Smooth muscle cell (in vitro differentiated cells): ENCODE data around the gene IL18R1. TPM values are rescaled to one million over a fixed set of nuclear protein-coding genes. Genes with fewer than 3 reads are reported as not detected.

ENCODE experiments used
- DNase-seq: peaks from one replicate; lab custom pipeline; 2025; ENCODE audit not compliant: unreplicated experiment; lab: John Stamatoyannopoulos, UW
- H2AFZ ChIP-seq: fragments of 200-600 bp; sonication (generic); 2 replicates; pipeline ENCODE4 v1.6.0; 2016; ENCODE audit warnings: antibody characterized with exemption, low read depth, mild to moderate bottlenecking
- H3F3A ChIP-seq: fragments of 200-600 bp; sonication (generic); 2 replicates; pipeline ENCODE4 v1.6.0; 2017; ENCODE audit warnings: antibody characterized with exemption, low read depth
- H3K27ac ChIP-seq: fragments of 200-600 bp; sonication (generic); 2 replicates; pipeline ENCODE4 v1.5.1; 2016; ENCODE audit warnings: low read depth, mild to moderate bottlenecking
- H3K27me3 ChIP-seq: fragments of 200-600 bp; sonication (generic); 2 replicates; pipeline ENCODE4 v1.6.1; 2016; ENCODE audit warnings: low read depth, mild to moderate bottlenecking
- H3K36me3 ChIP-seq: fragments of 200-600 bp; sonication (generic); 2 replicates; pipeline ENCODE4 v1.5.1; 2016; ENCODE audit warnings: low read depth
- H3K4me1 ChIP-seq: fragments of 200-600 bp; sonication (generic); 2 replicates; pipeline ENCODE4 v1.5.1; 2016; ENCODE audit warnings: low read depth
- H3K4me2 ChIP-seq: fragments of 200-600 bp; sonication (generic); 2 replicates; pipeline ENCODE4 v1.6.0; 2016; ENCODE audit warnings: mild to moderate bottlenecking
- H3K4me3 ChIP-seq: fragments of 200-600 bp; sonication (generic); 2 replicates; pipeline ENCODE4 v1.5.1; 2016; ENCODE audit warnings: mild to moderate bottlenecking
- H3K79me2 ChIP-seq: fragments of 200-600 bp; sonication (generic); 2 replicates; pipeline ENCODE4 v1.6.0; 2016; ENCODE audit warnings: low read depth, mild to moderate bottlenecking
- H3K9ac ChIP-seq: fragments of 200-600 bp; sonication (generic); 2 replicates; pipeline ENCODE4 v1.6.0; 2016; ENCODE audit warnings: low read depth
- H3K9me3 ChIP-seq: fragments of 200-600 bp; sonication (generic); replicated peaks from 2 replicates; pipeline ENCODE4 v1.5.1; 2016; ENCODE audit warnings: low read depth
- H4K20me1 ChIP-seq: fragments of 200-600 bp; sonication (generic); 2 replicates; pipeline ENCODE4 v1.6.0; 2016; ENCODE audit warnings: low read depth
- CTCF ChIP-seq: fragments of 200-600 bp; sonication (generic); IDR thresholded peaks from 2 replicates; pipeline ENCODE4 v1.5.1; 2017; ENCODE audit warnings: borderline replicate concordance, mild to moderate bottlenecking, antibody characterized with exemption; ENCODE audit not compliant: insufficient read depth, poor library complexity, severe bottlenecking
- WGBS: methylation state at CpG from one replicate; pipeline ENCODE4 v1.1.7; 2016; ENCODE audit warnings: low lambda C conversion rate; 5-methylcytosine and 5-hydroxymethylcytosine counted together
- polyA plus RNA-seq: library from polyadenylated mRNA; unstranded; fragments of >200 nt; fragmentation: Nextera tagmentation; extraction: Ambion mirVana; gene quantifications from 2 replicates; pipeline ENCODE4 v1.2.1, GENCODE V29; 2016
- total RNA-seq: library from RNA; depleted of rRNA; stranded (reverse); fragments of >200 nt; gene quantifications from 2 replicates; pipeline ENCODE4 v1.2.3, GENCODE V29; 2014

IL18R1 gene
- total and polyA plus RNA-seq, 2 experiments from 2014 or later, result 2.2 to 2.5 TPM

- no peak overlapping the region for H3K4me2 ChIP-seq
- H4K20me1 ChIP-seq, result no peaks in the 10 kb centered on the region
- no peaks in the 10 kb centered on the region for H3K36me3 ChIP-seq
- no peak overlapping the region for H2AFZ ChIP-seq
- H3K4me1 ChIP-seq, result no peaks in the 10 kb centered on the region
- no peaks in the 10 kb centered on the region for H3K79me2 ChIP-seq
- peaks cover 57% of the 10 kb centered on the region for H3K27me3 ChIP-seq
- H3F3A ChIP-seq, result no peaks in the 10 kb centered on the region
- no peak for DNase-seq
- no peak overlapping the region for H3K27ac ChIP-seq
- H3K9ac ChIP-seq, result no peak overlapping the region
- 64% methylated on average over 2 of the region's 2 CpGs for WGBS
- TF ChIP-seq CTCF, result no peak
- H3K9me3 ChIP-seq, result no peaks in the 10 kb centered on the region
- no peak overlapping the region for H3K4me3 ChIP-seq
Observed at GRCh38 chr2:102423368-102423767, 67.8 kb downstream of the IL18R1 start.

GRCh38 chr2:102424754-102425153 lies 69.2 kb downstream of the IL18R1 start:
- WGBS, result 69% methylated on average over 3 of the region's 3 CpGs
- Histone ChIP-seq H3K36me3 (no peaks in the 10 kb centered on the region), H3K4me1 (no peaks in the 10 kb centered on the region), H3K27ac (no peak overlapping the region), H4K20me1 (no peaks in the 10 kb centered on the region), H3K9me3 (no peaks in the 10 kb centered on the region), H3K9ac (no peak overlapping the region), H3F3A (no peaks in the 10 kb centered on the region), H3K79me2 (no peaks in the 10 kb centered on the region), H3K4me2 (no peak overlapping the region), H2AFZ (no peak overlapping the region), H3K4me3 (no peak overlapping the region), H3K27me3 (peaks cover 54% of the 10 kb centered on the region)
- no peak for TF ChIP-seq CTCF
- DNase-seq, result no peak

GRCh38 chr2:102425441-102426132 lies 70.0 kb downstream of the IL18R1 start:
- no peaks in the 10 kb centered on the region for H4K20me1 ChIP-seq
- H3K4me1 ChIP-seq, result no peaks in the 10 kb centered on the region
- no peak overlapping the region for H3K9ac ChIP-seq
- peaks cover 46% of the 10 kb centered on the region for H3K27me3 ChIP-seq
- no peaks in the 10 kb centered on the region for H3K9me3 ChIP-seq
- no peaks in the 10 kb centered on the region for H3K79me2 ChIP-seq
- no peak overlapping the region for H3K27ac ChIP-seq
- H3F3A ChIP-seq, result no peaks in the 10 kb centered on the region
- TF ChIP-seq CTCF, result no peak
- WGBS, result 78% methylated on average over 5 of the region's 5 CpGs
- no peak overlapping the region for H3K4me3 ChIP-seq
- no peaks in the 10 kb centered on the region for H3K36me3 ChIP-seq
- no peak overlapping the region for H2AFZ ChIP-seq
- H3K4me2 ChIP-seq, result no peak overlapping the region
- no peak for DNase-seq

GRCh38 chr2:102427249-102427648 lies 71.7 kb downstream of the IL18R1 start:
- H3K9ac ChIP-seq, result no peak overlapping the region
- no peak overlapping the region for H2AFZ ChIP-seq
- H3K4me1 ChIP-seq, result no peaks in the 10 kb centered on the region
- no peaks in the 10 kb centered on the region for H3K79me2 ChIP-seq
- peaks cover 32% of the 10 kb centered on the region for H3K27me3 ChIP-seq
- H3K4me3 ChIP-seq, result no peak overlapping the region
- TF ChIP-seq CTCF, result no peak
- H3K36me3 ChIP-seq, result no peaks in the 10 kb centered on the region
- no peaks in the 10 kb centered on the region for H4K20me1 ChIP-seq
- H3K9me3 ChIP-seq, result no peaks in the 10 kb centered on the region
- no peak for DNase-seq
- no peak overlapping the region for H3K4me2 ChIP-seq
- H3F3A ChIP-seq, result no peaks in the 10 kb centered on the region
- no peak overlapping the region for H3K27ac ChIP-seq
- 97% methylated on average over 1 of the region's 1 CpG for WGBS
